Measurements from ENCODE around the gene KLF15. TPM values are rescaled to one million over a fixed set of nuclear protein-coding genes. Genes with fewer than 3 reads are reported as not detected.

KLF15 gene
- total RNA-seq, 1 donor from 2014 or later, result 44.6 TPM

GRCh38 chr3:126380011-126380768, 23.0 kb upstream of the KLF15 start:
- Histone ChIP-seq H3K36me3 (no peaks in the 10 kb centered on the region), H3K27me3 (no peaks in the 10 kb centered on the region), H3K4me3 (no peak overlapping the region), H3K27ac (no peak overlapping the region), H3K4me1 (peaks cover 3% of the 10 kb centered on the region), H3K9me3 (no peaks in the 10 kb centered on the region)
- intact Hi-C loops (cut with DNase I), result no loop called here
- ATAC-seq (no peak), DNase-seq (peak; percentile 56)
- no peak for TF ChIP-seq CTCF (IDR thresholded peaks at IDR 0.05)

GRCh38 chr3:126378341-126378751, 21.1 kb upstream of the KLF15 start:
- Histone ChIP-seq H3K9me3 (no peaks in the 10 kb centered on the region), H3K27ac (no peak overlapping the region), H3K4me1 (peaks cover 10% of the 10 kb centered on the region), H3K36me3 (no peaks in the 10 kb centered on the region), H3K27me3 (no peaks in the 10 kb centered on the region), H3K4me3 (no peak overlapping the region)
- peak; percentile 10 for ATAC-seq
- peak; percentile 53 for DNase-seq
- TF ChIP-seq CTCF (IDR thresholded peaks at IDR 0.05), result no peak
- intact Hi-C loops (cut with DNase I), result no loop called here

GRCh38 chr3:126377211-126377610, 20.0 kb upstream of the KLF15 start:
- Histone ChIP-seq H3K9me3 (no peaks in the 10 kb centered on the region), H3K27ac (no peak overlapping the region), H3K36me3 (no peaks in the 10 kb centered on the region), H3K4me3 (no peak overlapping the region), H3K4me1 (peaks cover 10% of the 10 kb centered on the region), H3K27me3 (no peaks in the 10 kb centered on the region)
- no peak for ATAC-seq
- intact Hi-C loops (cut with DNase I), result no loop called here
- DNase-seq, result no peak
- no peak for TF ChIP-seq CTCF (IDR thresholded peaks at IDR 0.05)

GRCh38 chr3:126376444-126376843, 19.2 kb upstream of the KLF15 start:
- ATAC-seq (no peak), DNase-seq (no peak)
- TF ChIP-seq CTCF (IDR thresholded peaks at IDR 0.05), result no peak
- Histone ChIP-seq H3K9me3 (no peaks in the 10 kb centered on the region), H3K4me1 (peaks cover 10% of the 10 kb centered on the region), H3K27ac (no peak overlapping the region), H3K4me3 (no peak overlapping the region), H3K36me3 (no peaks in the 10 kb centered on the region), H3K27me3 (no peaks in the 10 kb centered on the region)
- intact Hi-C loops (cut with DNase I), result no loop called here

- Histone ChIP-seq H3K27me3 (no peaks in the 10 kb centered on the region), H3K36me3 (no peaks in the 10 kb centered on the region), H3K27ac (no peak overlapping the region), H3K9me3 (no peaks in the 10 kb centered on the region), H3K4me1 (peaks cover 10% of the 10 kb centered on the region), H3K4me3 (no peak overlapping the region)
- DNase-seq (peak; percentile 58), ATAC-seq (no peak)
- TF ChIP-seq CTCF (IDR thresholded peaks at IDR 0.05), result no peak
- intact Hi-C loops (cut with DNase I), result no loop called here
These were observed 18.7 kb upstream of the KLF15 start for GRCh38 chr3:126375835-126376331.
